HG02840 (cell line): ENCODE data around the gene PDK2.

Experiments
- ATAC-seq: cut with Tn5 transposase; IDR thresholded peaks from one replicate; pipeline ENCODE4 v1.9.1; 2021; ENCODE audit warnings: mild to moderate bottlenecking, moderate library complexity, moderate number of reproducible peaks; ENCODE audit not compliant: unreplicated experiment, low FRiP score

Gene PDK2

GRCh38 chr17:50146927-50147665 lies 51.9 kb downstream of the PDK2 start:
- no peak for ATAC-seq

GRCh38 chr17:50147841-50148225 lies 52.7 kb downstream of the PDK2 start:
- ATAC-seq: no peak

GRCh38 chr17:50148226-50149090 lies 53.3 kb downstream of the PDK2 start:
- peak; percentile 39 for ATAC-seq

GRCh38 chr17:50149091-50149416 lies 53.9 kb downstream of the PDK2 start:
- ATAC-seq: no peak

GRCh38 chr17:50149417-50150353 lies 54.5 kb downstream of the PDK2 start:
- ATAC-seq: no peak

GRCh38 chr17:50150354-50151040 lies 55.3 kb downstream of the PDK2 start, which contains the start of gene PPP1R9B:
Gene PPP1R9B, minus strand, starts transcription at chr17:50150677. Its CDS starts 164 bp downstream, at chr17:50150513.
- no peak for ATAC-seq

GRCh38 chr17:50151041-50151936 lies 56.1 kb downstream of the PDK2 start:
- no peak for ATAC-seq

- no peak for ATAC-seq
Measured at GRCh38 chr17:50151937-50152547, 56.9 kb downstream of the PDK2 start.

GRCh38 chr17:50152736-50153135 lies 57.6 kb downstream of the PDK2 start:
- no peak for ATAC-seq

GRCh38 chr17:50153650-50154575 lies 58.8 kb downstream of the PDK2 start:
- ATAC-seq: no peak

- ATAC-seq: no peak
Measured at GRCh38 chr17:50154604-50155003, 59.5 kb downstream of the PDK2 start.

GRCh38 chr17:50155115-50155819 lies 60.1 kb downstream of the PDK2 start:
- no peak for ATAC-seq

- ATAC-seq: no peak
Measured at GRCh38 chr17:50157891-50158290, 62.7 kb downstream of the PDK2 start.

- peak; percentile 78 for ATAC-seq
Measured at GRCh38 chr17:50161023-50161910, 66.1 kb downstream of the PDK2 start.
